Measurements from ENCODE around the gene SOWAHA. TPM values are rescaled to one million over a fixed set of nuclear protein-coding genes. Genes with fewer than 3 reads are reported as not detected.

SOWAHA gene
- total RNA-seq, 1 experiment from 2014 or later: 3.7 TPM

GRCh38 chr5:132859889-132860437 lies 46.9 kb downstream of the SOWAHA start:
- no peaks in the 10 kb centered on the region for H3K9me3 ChIP-seq
- TF ChIP-seq, protein P1, sequence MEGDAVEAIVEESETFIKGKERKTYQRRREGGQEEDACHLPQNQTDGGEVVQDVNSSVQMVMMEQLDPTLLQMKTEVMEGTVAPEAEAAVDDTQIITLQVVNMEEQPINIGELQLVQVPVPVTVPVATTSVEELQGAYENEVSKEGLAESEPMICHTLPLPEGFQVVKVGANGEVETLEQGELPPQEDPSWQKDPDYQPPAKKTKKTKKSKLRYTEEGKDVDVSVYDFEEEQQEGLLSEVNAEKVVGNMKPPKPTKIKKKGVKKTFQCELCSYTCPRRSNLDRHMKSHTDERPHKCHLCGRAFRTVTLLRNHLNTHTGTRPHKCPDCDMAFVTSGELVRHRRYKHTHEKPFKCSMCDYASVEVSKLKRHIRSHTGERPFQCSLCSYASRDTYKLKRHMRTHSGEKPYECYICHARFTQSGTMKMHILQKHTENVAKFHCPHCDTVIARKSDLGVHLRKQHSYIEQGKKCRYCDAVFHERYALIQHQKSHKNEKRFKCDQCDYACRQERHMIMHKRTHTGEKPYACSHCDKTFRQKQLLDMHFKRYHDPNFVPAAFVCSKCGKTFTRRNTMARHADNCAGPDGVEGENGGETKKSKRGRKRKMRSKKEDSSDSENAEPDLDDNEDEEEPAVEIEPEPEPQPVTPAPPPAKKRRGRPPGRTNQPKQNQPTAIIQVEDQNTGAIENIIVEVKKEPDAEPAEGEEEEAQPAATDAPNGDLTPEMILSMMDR (IDR thresholded peaks at IDR 0.05; ENCODE audit: insufficient read depth in 1 of 2, low read depth in 1 of 2, low read length in 1 of 2, severe bottlenecking in 1 of 2, unreplicated experiment in 1 of 2): no peak
- Mint-ChIP-seq H3K27me3 (ENCODE audit: insufficient read depth, unreplicated experiment) (peaks cover 2% of the 10 kb centered on the region), H3K4me3 (ENCODE audit: unreplicated experiment) (no peak overlapping the region), H3K9me3 (ENCODE audit: unreplicated experiment) (no peaks in the 10 kb centered on the region), H3K4me1 (ENCODE audit: low read depth, unreplicated experiment) (no peaks in the 10 kb centered on the region), H3K36me3 (ENCODE audit: insufficient read depth, unreplicated experiment) (no peaks in the 10 kb centered on the region), H3K27ac (ENCODE audit: unreplicated experiment) (no peak overlapping the region)
- DNase-seq: no peak
- no peak overlapping the region for H3K4me3 ChIP-seq (ENCODE audit: low read depth, low read length)
- no TSS peak for BruUV-seq (replicated peaks)
- no peaks in the 10 kb centered on the region for H3K27me3 ChIP-seq (replicated peaks; ENCODE audit: control insufficient read depth, insufficient read depth, low read length)
- ChIA-PET CTCF (no interaction called here), POLR2A (no interaction called here)
- H3K4me1 ChIP-seq: no peaks in the 10 kb centered on the region
- H3K36me3 ChIP-seq (ENCODE audit: control insufficient read depth, insufficient read depth, low read length): no peaks in the 10 kb centered on the region
- intact Hi-C loops (cut with micrococcal nuclease; ENCODE audit: unreplicated experiment): no loop called here

GRCh38 chr5:132860742-132861141 lies 47.6 kb downstream of the SOWAHA start:
- Histone ChIP-seq H3K4me3 (ENCODE audit: low read depth, low read length) (no peak overlapping the region), H3K36me3 (ENCODE audit: control insufficient read depth, insufficient read depth, low read length) (no peaks in the 10 kb centered on the region), H3K4me1 (peaks cover 6% of the 10 kb centered on the region), H3K27me3 (replicated peaks; ENCODE audit: control insufficient read depth, insufficient read depth, low read length) (no peaks in the 10 kb centered on the region), H3K9me3 (no peaks in the 10 kb centered on the region)
- no peak for DNase-seq
- CTCF ChIA-PET: interaction anchor here (1.2 kb wide), 1 partner anchor 106 kb away, joined by 3 read pairs; no protein-coding TSS in a partner anchor
- H3K4me1 Mint-ChIP-seq (ENCODE audit: low read depth, unreplicated experiment): no peaks in the 10 kb centered on the region
- no peaks in the 10 kb centered on the region for H3K9me3 Mint-ChIP-seq (ENCODE audit: unreplicated experiment)
- no peak overlapping the region for H3K27ac Mint-ChIP-seq (ENCODE audit: unreplicated experiment)
- H3K36me3 Mint-ChIP-seq (ENCODE audit: insufficient read depth, unreplicated experiment): peaks cover under 1% of the 10 kb centered on the region
- no TSS peak for BruUV-seq (replicated peaks)
- H3K4me3 Mint-ChIP-seq (ENCODE audit: unreplicated experiment): no peak overlapping the region
- TF ChIP-seq, protein P1 (IDR thresholded peaks at IDR 0.05; ENCODE audit: insufficient read depth in 1 of 2, low read depth in 1 of 2, low read length in 1 of 2, severe bottlenecking in 1 of 2, unreplicated experiment in 1 of 2): no peak
- POLR2A ChIA-PET: no interaction called here
- peaks cover 2% of the 10 kb centered on the region for H3K27me3 Mint-ChIP-seq (ENCODE audit: insufficient read depth, unreplicated experiment)
- intact Hi-C loops (cut with micrococcal nuclease; ENCODE audit: unreplicated experiment): no loop called here

DNA sequence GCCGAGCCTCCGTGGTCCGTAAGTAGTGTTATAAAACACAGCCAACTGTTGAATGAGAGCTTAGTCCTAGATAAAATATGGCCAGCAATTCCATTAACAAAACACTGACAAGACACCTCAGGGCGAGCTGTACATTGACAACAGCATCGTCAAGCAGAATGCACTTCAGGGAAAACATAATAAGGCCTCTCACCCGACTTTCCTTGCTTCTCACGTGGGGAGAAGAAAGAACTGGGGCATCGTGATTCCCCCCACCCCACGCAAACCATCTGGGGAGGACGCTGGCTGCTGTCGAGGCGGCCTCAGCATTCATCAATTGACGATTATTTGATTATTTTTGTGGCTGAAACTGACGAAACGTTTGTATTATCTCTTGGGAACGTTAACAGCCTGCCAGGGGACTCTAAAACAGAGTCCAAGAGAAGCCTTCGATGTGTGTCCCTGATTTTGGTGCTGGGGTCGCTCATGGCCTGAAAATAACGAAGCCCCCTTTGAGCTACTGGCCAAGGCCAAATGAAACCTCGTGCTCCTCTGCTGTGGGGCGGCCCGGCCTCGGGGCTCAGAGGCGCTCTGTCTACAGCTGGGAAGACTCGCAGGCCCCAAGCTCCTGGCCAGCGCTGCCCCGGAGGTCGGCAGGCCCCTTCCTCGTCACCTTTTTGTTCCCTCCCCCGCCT lies 52.7 kb downstream of the SOWAHA start:
- H3K27me3 ChIP-seq (replicated peaks; ENCODE audit: control insufficient read depth, insufficient read depth, low read length): no peaks in the 10 kb centered on the region
- peak overlapping the region; percentile 28 for H3K4me3 ChIP-seq (ENCODE audit: low read depth, low read length)
- intact Hi-C loops (cut with micrococcal nuclease; ENCODE audit: unreplicated experiment): loop anchor here (1.0 to 2.0 kb wide), 5 partner anchors 17 to 111 kb away; partner anchors contain the start of gene SHROOM1
- H3K4me1 Mint-ChIP-seq (ENCODE audit: low read depth, unreplicated experiment): no peaks in the 10 kb centered on the region
- no peaks in the 10 kb centered on the region for H3K9me3 ChIP-seq
- TF ChIP-seq, protein P1 (IDR thresholded peaks at IDR 0.05; ENCODE audit: insufficient read depth in 1 of 2, low read depth in 1 of 2, low read length in 1 of 2, severe bottlenecking in 1 of 2, unreplicated experiment in 1 of 2): no peak
- peaks cover 3% of the 10 kb centered on the region; the same call in 1 of the 2 replicates for H3K36me3 ChIP-seq (ENCODE audit: control insufficient read depth, insufficient read depth, low read length)
- peak overlapping the region; percentile 98 for H3K27ac Mint-ChIP-seq (ENCODE audit: unreplicated experiment)
- BruUV-seq (replicated peaks): TSS peak; percentile 86
- H3K27me3 Mint-ChIP-seq (ENCODE audit: insufficient read depth, unreplicated experiment): no peaks in the 10 kb centered on the region
- peak overlapping the region; percentile 91 for H3K4me3 Mint-ChIP-seq (ENCODE audit: unreplicated experiment)
- ChIA-PET CTCF (interaction anchor here (0.7 to 2.5 kb wide), 8 partner anchors 17 to 128 kb away, joined by 4 to 17 read pairs (median 10); partner anchors contain the start of genes KIF3A and SHROOM1), POLR2A (interaction anchor here (0.6 to 1.9 kb wide), 10 partner anchors 17 to 96 kb away, joined by 3 to 7 read pairs (median 4); partner anchors contain the start of gene SHROOM1)
- DNase-seq: no peak
- peaks cover 12% of the 10 kb centered on the region for H3K4me1 ChIP-seq
- H3K36me3 Mint-ChIP-seq (ENCODE audit: insufficient read depth, unreplicated experiment): peaks cover 48% of the 10 kb centered on the region
- H3K9me3 Mint-ChIP-seq (ENCODE audit: unreplicated experiment): no peaks in the 10 kb centered on the region

Other genes with a start within 250 kb of the SOWAHA start
- not detected in 2 replicates for gene IL13, start 155.1 kb upstream of the SOWAHA start, total RNA-seq (2022)
- not detected in 2 replicates for gene IL4, start 139.3 kb upstream of the SOWAHA start, total RNA-seq (2022)
- 12.7 and 15.3 TPM in 2 replicates for gene KIF3A, start 75.8 kb upstream of the SOWAHA start, total RNA-seq (2022)
- 0.18 TPM in 1 of 2 replicates, not detected in the other for gene CCNI2, start 65.9 kb upstream of the SOWAHA start, total RNA-seq (2022)
- 54.0 and 60.7 TPM in 2 replicates for gene SEPTIN8, start 36.1 kb upstream of the SOWAHA start, total RNA-seq (2022)
- gene SHROOM1, start 17.3 kb downstream of the SOWAHA start, total RNA-seq (2022): 15.9 and 17.4 TPM in 2 replicates
- gene GDF9, start 53.2 kb downstream of the SOWAHA start, total RNA-seq (2022): 0.59 and 0.81 TPM in 2 replicates
- gene UQCRQ, start 53.3 kb downstream of the SOWAHA start, total RNA-seq (2022): 356 and 449 TPM in 2 replicates
- 1.1 and 4.1 TPM in 2 replicates for gene LEAP2, start 60.4 kb downstream of the SOWAHA start, total RNA-seq (2022)
- 62.6 and 63.9 TPM in 2 replicates for gene AFF4, start 150.3 kb downstream of the SOWAHA start, total RNA-seq (2022)
- 32.9 and 34.8 TPM in 2 replicates for gene ZCCHC10, start 213.2 kb downstream of the SOWAHA start, total RNA-seq (2022)
- gene HSPA4, start 238.7 kb downstream of the SOWAHA start, total RNA-seq (2022): 237 and 249 TPM in 2 replicates

All from Caco-2 (cell line).